Peyer's patch (tissue), 4 donors: ENCODE measurements around the gene TSPAN9.
"Not testable (repeated sequence)": the region's sequence is repeated elsewhere in the genome, so short reads cannot be mapped to it uniquely, and the experiment has no call there.

Experiments used
- CTCF ChIP-seq, 6 experiments: fragments of 450-650 bp in 4 of 6; fragments of 200-600 bp in 2 of 6; sonication (generic) in 1 of 6; IDR thresholded peaks; one replicate each; pipeline ENCODE4 v1.5.1; 2017 to 2019; ENCODE audit warnings: antibody characterized with exemption in 6 of 6, mild to moderate bottlenecking in 3 of 6, moderate library complexity in 1 of 6
- POLR2A ChIP-seq, 2 donors: fragments of 450-650 bp; IDR thresholded peaks; one replicate each; pipeline ENCODE4 v1.5.1; 2017; ENCODE audit warnings: antibody characterized with exemption in 2 of 2, mild to moderate bottlenecking in 2 of 2, moderate library complexity in 2 of 2

DNA sequence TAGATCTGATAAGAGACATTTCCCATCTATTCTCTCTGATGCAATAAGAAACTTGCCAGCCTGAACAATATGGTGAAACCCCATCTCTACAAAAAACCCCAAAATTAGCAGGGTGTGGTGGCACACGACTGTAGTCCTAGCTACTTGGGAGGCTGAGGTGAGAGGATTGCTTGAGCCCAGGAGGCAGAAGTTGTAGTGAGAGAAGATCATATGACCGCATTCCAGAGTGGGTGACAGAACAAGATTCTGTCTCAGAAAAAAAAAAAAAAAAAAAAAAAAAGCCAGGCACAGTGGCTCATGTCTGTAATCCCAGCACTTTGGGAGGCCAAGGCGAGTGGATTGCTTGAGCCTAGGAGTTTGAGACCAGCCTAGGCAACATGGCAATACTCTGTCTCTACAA, 11.3 kb upstream of the TSPAN9 start:
- not testable (repeated sequence) for TF ChIP-seq CTCF, POLR2A (IDR thresholded peaks at IDR 0.05)
